Fibroblast of skin of abdomen (primary cell): ENCODE measurements around the gene CLDN19.

Experiments used
- DNase-seq: peaks from one replicate; pipeline ENCODE4 v3.0.0-alpha.2; 2013

CLDN19 gene

DNA sequence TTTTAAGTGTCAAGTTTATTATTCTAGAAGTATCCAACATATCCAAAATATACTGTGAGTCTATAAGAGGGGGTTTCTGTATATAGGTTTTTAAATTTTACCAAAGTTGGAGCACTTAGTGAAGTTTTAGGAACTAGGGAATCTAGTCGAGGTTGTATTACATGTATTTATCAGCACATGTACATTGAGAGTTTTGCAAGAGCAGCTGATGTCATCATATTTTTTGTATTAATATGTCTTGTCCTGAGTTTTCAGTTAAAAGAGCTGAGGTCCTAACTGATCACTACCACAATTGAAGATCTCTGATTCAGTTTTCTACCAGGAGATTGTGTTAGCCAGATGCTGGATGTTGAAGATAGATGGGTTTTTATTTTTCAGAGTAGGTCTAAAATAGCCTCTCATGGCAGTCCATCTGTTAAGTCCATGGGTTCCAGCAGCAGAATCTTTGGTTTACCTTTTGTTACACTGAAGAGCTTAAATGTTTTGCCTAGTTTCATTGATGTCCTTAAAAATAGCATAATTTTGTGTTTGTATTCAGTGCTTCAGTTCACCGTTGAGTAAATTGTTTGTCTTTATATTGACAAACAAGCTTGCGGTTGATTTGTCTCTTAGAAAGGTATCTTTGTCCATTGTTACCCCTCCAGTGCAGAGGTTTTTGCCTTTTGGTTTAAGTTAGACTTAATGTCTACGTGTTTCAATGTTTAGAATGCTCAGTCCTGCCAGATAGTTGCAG is 41.8 kb downstream of the CLDN19 start:
- DNase-seq: no peak

DNA sequence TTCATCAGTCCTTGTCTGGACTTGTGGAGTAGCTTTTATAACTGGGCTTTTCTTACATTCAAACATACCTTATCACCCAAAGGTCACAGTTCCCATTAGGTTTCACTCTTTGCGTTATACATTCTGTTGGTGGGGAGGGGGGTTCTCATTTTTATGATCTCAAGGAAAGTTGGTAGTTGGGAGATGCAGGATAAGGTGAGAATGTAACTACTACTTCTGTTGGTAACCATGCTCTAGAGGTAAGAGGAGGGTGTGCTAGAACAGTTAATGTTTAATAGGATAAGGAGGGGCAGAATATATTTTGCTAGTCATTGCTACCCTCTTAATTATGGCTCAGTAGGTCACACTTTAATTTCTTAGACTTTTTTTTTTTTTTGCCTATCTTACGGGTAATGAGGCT is 47.1 kb downstream of the CLDN19 start:
- DNase-seq: no peak

DNA sequence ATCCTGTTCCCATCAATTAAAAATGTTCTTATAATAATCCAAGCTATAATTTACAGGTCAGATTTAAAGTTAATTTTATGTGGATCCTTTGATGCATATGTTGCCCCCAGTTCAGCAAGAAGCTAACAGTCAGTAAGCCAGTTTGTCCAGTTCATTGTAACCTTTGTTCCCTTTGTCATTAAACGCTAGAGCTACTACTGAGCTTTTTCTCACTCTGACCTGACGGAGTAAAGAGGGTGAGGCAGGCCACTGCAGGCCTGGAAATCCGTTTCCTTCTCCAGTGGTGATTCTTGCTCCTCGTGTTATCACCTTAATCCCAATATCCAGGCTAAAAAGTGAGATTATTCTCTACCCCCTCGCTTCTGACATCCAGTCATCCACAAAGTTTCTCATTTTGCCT is 47.6 kb downstream of the CLDN19 start:
- no peak for DNase-seq

DNA sequence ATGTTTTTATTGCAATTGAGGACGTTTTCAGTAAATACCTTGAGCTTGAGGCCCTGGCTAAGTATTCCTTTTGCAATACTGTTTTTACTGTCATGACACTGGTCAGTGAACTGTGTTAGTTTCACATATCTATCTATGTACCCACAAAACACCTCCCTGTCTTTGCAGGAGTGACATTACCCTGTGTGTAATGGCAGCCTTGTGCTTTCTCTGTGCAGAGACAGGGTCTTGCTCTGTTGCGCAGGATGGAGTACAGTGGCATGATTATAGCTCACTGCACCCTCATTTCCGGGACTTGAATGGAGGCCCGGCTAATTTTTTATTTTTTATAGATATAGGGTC is 48.9 kb downstream of the CLDN19 start:
- DNase-seq: no peak

GRCh38 chr1:42690477-42691156 is 49.4 kb downstream of the CLDN19 start:
- DNase-seq: no peak

- no peak for DNase-seq
Measured at GRCh38 chr1:42689912-42690311, 50.1 kb downstream of the CLDN19 start.

DNA sequence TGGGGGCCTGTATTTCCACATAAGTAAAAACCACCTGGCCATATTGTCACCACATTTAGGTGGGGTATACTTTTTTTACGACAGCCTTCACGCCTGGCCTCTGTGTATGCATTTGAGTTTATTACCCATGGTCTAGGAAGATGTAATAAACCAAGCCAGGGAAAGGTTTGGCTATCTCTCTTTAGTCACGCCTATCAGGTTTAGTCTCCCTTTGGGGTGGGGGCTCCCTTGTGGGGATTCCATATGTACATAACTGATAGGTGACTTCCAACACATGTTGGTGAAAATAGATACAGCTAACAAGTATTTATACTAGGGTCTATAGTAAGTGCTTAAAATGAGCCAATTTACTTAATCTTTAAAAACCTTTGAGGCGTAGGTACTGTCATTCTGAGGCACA is 53.6 kb downstream of the CLDN19 start:
- no peak for DNase-seq

- no peak for DNase-seq
Measured at GRCh38 chr1:42684139-42684538, 55.9 kb downstream of the CLDN19 start.
